Uterus (tissue), 2 donors: Measurements from ENCODE around the gene NPFF.

Source experiments
- CTCF ChIP-seq, 4 experiments: fragments of 200-600 bp in 2 of 4; fragments of 450-650 bp in 2 of 4; sonication (generic) in 2 of 4; IDR thresholded peaks; one replicate each; pipeline ENCODE4 v1.5.1; 2016 to 2019; ENCODE audit warnings: antibody characterized with exemption in 4 of 4, mild to moderate bottlenecking in 2 of 4, moderate library complexity in 1 of 4
- POLR2A ChIP-seq, 2 donors: fragments of 450-650 bp; IDR thresholded peaks; one replicate each; pipeline ENCODE4 v1.6.1; 2016; ENCODE audit warnings: antibody characterized with exemption in 2 of 2, mild to moderate bottlenecking in 1 of 2, moderate library complexity in 1 of 2

GRCh38 chr12:53465679-53466078, 41.6 kb downstream of the NPFF start:
- TF ChIP-seq CTCF (IDR thresholded peaks at IDR 0.05) = no peak
- TF ChIP-seq POLR2A (IDR thresholded peaks at IDR 0.05) = no peak
